ENCODE results near the gene NDUFB8.

DNA sequence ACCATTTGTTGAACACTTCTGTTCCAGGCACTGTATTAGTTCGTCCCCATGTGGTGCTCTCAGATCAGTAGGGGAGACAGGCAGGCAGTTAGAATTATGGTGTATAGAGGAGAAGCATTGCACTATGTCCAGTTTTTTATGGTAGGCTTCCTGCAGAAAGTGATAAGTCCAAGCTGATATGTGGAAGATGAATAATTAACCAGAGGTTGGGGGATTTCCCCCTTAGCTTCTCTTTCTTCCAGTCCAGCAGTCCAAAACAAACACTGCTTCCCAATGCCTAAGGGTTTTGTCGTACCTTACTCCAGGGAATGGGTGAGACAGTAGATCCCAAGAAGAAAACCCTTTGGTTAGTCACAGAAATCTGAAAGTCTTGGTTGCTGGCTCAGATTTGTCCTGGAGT is 25.2 kb upstream of the NDUFB8 start:
- TF ChIP-seq, protein P1, sequence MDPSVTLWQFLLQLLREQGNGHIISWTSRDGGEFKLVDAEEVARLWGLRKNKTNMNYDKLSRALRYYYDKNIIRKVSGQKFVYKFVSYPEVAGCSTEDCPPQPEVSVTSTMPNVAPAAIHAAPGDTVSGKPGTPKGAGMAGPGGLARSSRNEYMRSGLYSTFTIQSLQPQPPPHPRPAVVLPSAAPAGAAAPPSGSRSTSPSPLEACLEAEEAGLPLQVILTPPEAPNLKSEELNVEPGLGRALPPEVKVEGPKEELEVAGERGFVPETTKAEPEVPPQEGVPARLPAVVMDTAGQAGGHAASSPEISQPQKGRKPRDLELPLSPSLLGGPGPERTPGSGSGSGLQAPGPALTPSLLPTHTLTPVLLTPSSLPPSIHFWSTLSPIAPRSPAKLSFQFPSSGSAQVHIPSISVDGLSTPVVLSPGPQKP (IDR thresholded peaks at IDR 0.05; ENCODE audit: borderline replicate concordance, low read depth, low read length): no peak
- TF ChIP-seq, protein P2, sequence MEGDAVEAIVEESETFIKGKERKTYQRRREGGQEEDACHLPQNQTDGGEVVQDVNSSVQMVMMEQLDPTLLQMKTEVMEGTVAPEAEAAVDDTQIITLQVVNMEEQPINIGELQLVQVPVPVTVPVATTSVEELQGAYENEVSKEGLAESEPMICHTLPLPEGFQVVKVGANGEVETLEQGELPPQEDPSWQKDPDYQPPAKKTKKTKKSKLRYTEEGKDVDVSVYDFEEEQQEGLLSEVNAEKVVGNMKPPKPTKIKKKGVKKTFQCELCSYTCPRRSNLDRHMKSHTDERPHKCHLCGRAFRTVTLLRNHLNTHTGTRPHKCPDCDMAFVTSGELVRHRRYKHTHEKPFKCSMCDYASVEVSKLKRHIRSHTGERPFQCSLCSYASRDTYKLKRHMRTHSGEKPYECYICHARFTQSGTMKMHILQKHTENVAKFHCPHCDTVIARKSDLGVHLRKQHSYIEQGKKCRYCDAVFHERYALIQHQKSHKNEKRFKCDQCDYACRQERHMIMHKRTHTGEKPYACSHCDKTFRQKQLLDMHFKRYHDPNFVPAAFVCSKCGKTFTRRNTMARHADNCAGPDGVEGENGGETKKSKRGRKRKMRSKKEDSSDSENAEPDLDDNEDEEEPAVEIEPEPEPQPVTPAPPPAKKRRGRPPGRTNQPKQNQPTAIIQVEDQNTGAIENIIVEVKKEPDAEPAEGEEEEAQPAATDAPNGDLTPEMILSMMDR (conservative IDR thresholded peaks at IDR 0.05; ENCODE audit: low read depth, low read length): no peak
- TF ChIP-seq, protein P3, sequence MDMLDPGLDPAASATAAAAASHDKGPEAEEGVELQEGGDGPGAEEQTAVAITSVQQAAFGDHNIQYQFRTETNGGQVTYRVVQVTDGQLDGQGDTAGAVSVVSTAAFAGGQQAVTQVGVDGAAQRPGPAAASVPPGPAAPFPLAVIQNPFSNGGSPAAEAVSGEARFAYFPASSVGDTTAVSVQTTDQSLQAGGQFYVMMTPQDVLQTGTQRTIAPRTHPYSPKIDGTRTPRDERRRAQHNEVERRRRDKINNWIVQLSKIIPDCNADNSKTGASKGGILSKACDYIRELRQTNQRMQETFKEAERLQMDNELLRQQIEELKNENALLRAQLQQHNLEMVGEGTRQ (IDR thresholded peaks at IDR 0.05; ENCODE audit: low read depth, low read length): no peak
- no peak for TF ChIP-seq POLR2A (IDR thresholded peaks at IDR 0.05; ENCODE audit: low read depth, low read length)
- no peak for TF ChIP-seq NFE2L2 (IDR thresholded peaks at IDR 0.05; ENCODE audit: low read depth, low read length)

Data from IMR-90 (cell line).